HEK293 (cell line): Measurements from ENCODE around the gene C3.

Source experiments
- CTCF ChIA-PET: fragments of 350-600 bp; formaldehyde crosslinking; extraction: SDS; loops from one replicate; lab custom pipeline; 2021; ENCODE audit warnings: antibody characterized with exemption; lab: Yijun Ruan, JAX
- POLR2A ChIA-PET: fragments of 300-600 bp; formaldehyde crosslinking; extraction: SDS; loops from one replicate; lab custom pipeline; 2020; ENCODE audit warnings: antibody characterized with exemption, inconsistent platforms; lab: Yijun Ruan, JAX
- H3K27ac ChIP-seq: fragments of 200-500 bp; sonication (Bioruptor generic); 2 replicates; pipeline ENCODE4 v1.5.1; 2014; ENCODE audit warnings: low read depth, low read length, control low read depth, inconsistent platforms; ENCODE audit errors: extremely low read depth
- H3K36me3 ChIP-seq, 2 experiments: fragments of 200-500 bp in 1 of 2; sonication (Bioruptor generic) in 1 of 2; 1 replicate in 1 of 2; 2 replicates in 1 of 2; pipeline ENCODE4 v1.5.1; 2014 to 2017; ENCODE audit warnings: inconsistent platforms in 2 of 2, low read length in 2 of 2; ENCODE audit not compliant: control insufficient read depth in 2 of 2, insufficient read depth in 1 of 2
- H3K4me1 ChIP-seq: fragments of 200-500 bp; sonication (Bioruptor generic); 2 replicates; pipeline ENCODE4 v1.5.1; 2014; ENCODE audit warnings: mild to moderate bottlenecking, low read length, inconsistent platforms; ENCODE audit not compliant: control insufficient read depth, insufficient read depth
- H3K4me3 ChIP-seq: 2 replicates; pipeline ENCODE4 v1.5.1; 2011; ENCODE audit warnings: low read depth, mild to moderate bottlenecking, control low read depth, low read length, moderate library complexity
- H3K9me3 ChIP-seq: fragments of 200-500 bp; sonication (Bioruptor generic); 2 replicates; pipeline ENCODE4 v1.5.1; 2014; ENCODE audit warnings: low read depth, low read length, inconsistent platforms; ENCODE audit not compliant: control insufficient read depth, insufficient read depth
- IKZF3 ChIP-seq: fragments of 450-650 bp; IDR thresholded peaks from 2 replicates; pipeline ENCODE4 v1.5.0; 2018; ENCODE audit warnings: missing biosample characterization, mild to moderate bottlenecking, missing genetic modification characterization, moderate library complexity
- PRDM4 ChIP-seq: fragments of 450-650 bp; formaldehyde crosslinking; IDR thresholded peaks from 2 replicates; pipeline ENCODE4 v1.5.1; 2017; ENCODE audit warnings: missing biosample characterization, missing genetic modification characterization
- SCRT1 ChIP-seq: fragments of 450-650 bp; formaldehyde crosslinking; IDR thresholded peaks from 2 replicates; pipeline ENCODE4 v1.5.1; 2016; ENCODE audit warnings: missing biosample characterization, missing genetic modification characterization, borderline replicate concordance
- SP2 ChIP-seq: fragments of 450-650 bp; formaldehyde crosslinking; IDR thresholded peaks from 2 replicates; pipeline ENCODE4 v1.5.1; 2016; ENCODE audit warnings: missing biosample characterization, missing genetic modification characterization
- SP3 ChIP-seq: fragments of 450-650 bp; formaldehyde crosslinking; IDR thresholded peaks from 2 replicates; pipeline ENCODE4 v1.5.1; 2016; ENCODE audit warnings: missing biosample characterization, missing genetic modification characterization
- TRIM28 ChIP-seq: IDR thresholded peaks from 2 replicates; pipeline ENCODE4 v1.6.1; 2011; ENCODE audit warnings: low read length, control low read depth, borderline replicate concordance
- ZBTB10 ChIP-seq: fragments of 450-650 bp; formaldehyde crosslinking; IDR thresholded peaks from 2 replicates; pipeline ENCODE4 v1.5.1; 2016; ENCODE audit warnings: missing biosample characterization, missing genetic modification characterization
- ZBTB17 ChIP-seq: fragments of 450-650 bp; formaldehyde crosslinking; IDR thresholded peaks from 2 replicates; pipeline ENCODE4 v1.5.1; 2016; ENCODE audit warnings: missing biosample characterization, missing genetic modification characterization
- ZBTB20 ChIP-seq: fragments of 450-650 bp; formaldehyde crosslinking; IDR thresholded peaks from 2 replicates; pipeline ENCODE4 v1.5.1; 2016; ENCODE audit warnings: missing biosample characterization, missing genetic modification characterization
- ZBTB44 ChIP-seq: fragments of 450-650 bp; IDR thresholded peaks from 2 replicates; pipeline ENCODE4 v1.5.1; 2018; ENCODE audit warnings: missing biosample characterization, mild to moderate bottlenecking, missing genetic modification characterization
- ZBTB48 ChIP-seq: fragments of 450-650 bp; formaldehyde crosslinking; IDR thresholded peaks from 2 replicates; pipeline ENCODE4 v1.5.1; 2016; ENCODE audit warnings: missing biosample characterization, missing genetic modification characterization
- ZFP3 ChIP-seq: fragments of 450-650 bp; formaldehyde crosslinking; IDR thresholded peaks from 2 replicates; pipeline ENCODE4 v1.5.1; 2016; ENCODE audit warnings: low read depth, missing biosample characterization, missing genetic modification characterization
- ZFP69B ChIP-seq: fragments of 450-650 bp; formaldehyde crosslinking; IDR thresholded peaks from 2 replicates; pipeline ENCODE4 v1.5.1; 2016; ENCODE audit warnings: missing biosample characterization, missing genetic modification characterization
- ZNF140 ChIP-seq: fragments of 450-650 bp; formaldehyde crosslinking; IDR thresholded peaks from 2 replicates; pipeline ENCODE4 v1.5.1; 2016; ENCODE audit warnings: missing biosample characterization, missing genetic modification characterization
- ZNF16 ChIP-seq: fragments of 450-650 bp; formaldehyde crosslinking; IDR thresholded peaks from 2 replicates; pipeline ENCODE4 v1.5.1; 2016; ENCODE audit warnings: low read depth, missing biosample characterization, missing genetic modification characterization
- ZNF174 ChIP-seq: fragments of 450-650 bp; formaldehyde crosslinking; IDR thresholded peaks from 2 replicates; pipeline ENCODE4 v1.5.0; 2017; ENCODE audit warnings: missing biosample characterization, mild to moderate bottlenecking, missing genetic modification characterization
- ZNF214 ChIP-seq: fragments of 450-650 bp; formaldehyde crosslinking; IDR thresholded peaks from 2 replicates; pipeline ENCODE4 v1.5.1; 2017; ENCODE audit warnings: missing biosample characterization, mild to moderate bottlenecking, missing genetic modification characterization, borderline replicate concordance
- ZNF24 ChIP-seq: fragments of 450-650 bp; formaldehyde crosslinking; IDR thresholded peaks from 2 replicates; pipeline ENCODE4 v1.5.1; 2016; ENCODE audit warnings: missing biosample characterization, missing genetic modification characterization
- ZNF292 ChIP-seq: fragments of 450-650 bp; formaldehyde crosslinking; IDR thresholded peaks from 2 replicates; pipeline ENCODE4 v1.5.1; 2016; ENCODE audit warnings: low read depth, missing biosample characterization, missing genetic modification characterization, borderline replicate concordance
- ZNF341 ChIP-seq: fragments of 450-650 bp; formaldehyde crosslinking; IDR thresholded peaks from 2 replicates; pipeline ENCODE4; 2016; ENCODE audit warnings: low read depth, missing biosample characterization, missing genetic modification characterization
- ZNF423 ChIP-seq: fragments of 450-650 bp; formaldehyde crosslinking; IDR thresholded peaks from 2 replicates; pipeline ENCODE4 v1.5.1; 2016; ENCODE audit warnings: missing biosample characterization, missing genetic modification characterization
- ZNF426 ChIP-seq: fragments of 450-650 bp; formaldehyde crosslinking; IDR thresholded peaks from 2 replicates; pipeline ENCODE4 v1.5.1; 2017; ENCODE audit warnings: missing biosample characterization, missing genetic modification characterization, mild to moderate bottlenecking, inconsistent platforms, moderate library complexity
- ZNF747 ChIP-seq: fragments of 450-650 bp; formaldehyde crosslinking; IDR thresholded peaks from 2 replicates; pipeline ENCODE4 v1.5.1; 2016; ENCODE audit warnings: missing biosample characterization, missing genetic modification characterization
- ZNF776 ChIP-seq: fragments of 450-650 bp; formaldehyde crosslinking; IDR thresholded peaks from 2 replicates; pipeline ENCODE4 v1.5.0; 2017; ENCODE audit warnings: missing biosample characterization, missing genetic modification characterization, borderline replicate concordance
- ZNF777 ChIP-seq: fragments of 450-650 bp; formaldehyde crosslinking; IDR thresholded peaks from 2 replicates; pipeline ENCODE4 v1.5.1; 2017; ENCODE audit warnings: missing biosample characterization, missing genetic modification characterization, borderline replicate concordance

Gene C3

GRCh38 chr19:6743714-6744380 is 23.4 kb upstream of the C3 start (continued):
- TF ChIP-seq ZBTB44 (peak; percentile 30; the same call in 1 of the 2 replicates), ZNF777 (tag by site-specific recombination) (no peak), ZFP3 (tag by site-specific recombination) (peak; percentile 99), ZNF174 (tag by site-specific recombination) (no peak)

GRCh38 chr19:6743066-6743465 is 22.6 kb upstream of the C3 start:
- ChIA-PET POLR2A (interaction anchor here (2.4 kb wide), 1 partner anchor 24 kb away, joined by 11 read pairs; the partner anchor contains the start of gene SH2D3A), CTCF (interaction anchor here (0.6 to 1.7 kb wide), 4 partner anchors 38 to 121 kb away, joined by 4 to 6 read pairs (median 4); no protein-coding TSS in a partner anchor)
- Histone ChIP-seq H3K4me3 (no peak overlapping the region), H3K9me3 (no peaks in the 10 kb centered on the region), H3K27ac (0 out of 2 replicates have a peak overlapping the region, but pooled peaks have one; percentile 19), H3K36me3 (peaks cover 24 to 40% of the 10 kb centered on the region in 2 experiments), H3K4me1 (peaks cover 34% of the 10 kb centered on the region)
- TF ChIP-seq ZNF140 (no peak), ZNF747 (tag by site-specific recombination) (no peak), ZBTB10 (tag by site-specific recombination) (no peak), ZBTB48 (tag by site-specific recombination) (no peak), PRDM4 (no peak)

- ChIA-PET POLR2A (no interaction called here), CTCF (interaction anchor here (0.6 kb wide), 1 partner anchor 912 kb away, joined by 3 read pairs; no protein-coding TSS in a partner anchor)
- Histone ChIP-seq H3K36me3 (peaks cover 4 to 20% of the 10 kb centered on the region in 2 experiments; a peak in 2 of 3 replicates), H3K27ac (no peak overlapping the region; the same call in 1 of the 2 replicates), H3K4me3 (peak overlapping the region; percentile 65), H3K4me1 (peaks cover 36% of the 10 kb centered on the region), H3K9me3 (no peaks in the 10 kb centered on the region)
- TF ChIP-seq ZNF423 (no peak), ZNF341 (peak; percentile 94), ZNF214 (tag by site-specific recombination) (no peak), ZNF16 (no peak), ZFP69B (tag by site-specific recombination) (no peak), TRIM28 (no peak), SP2 (tag by site-specific recombination) (peak; percentile 40; the same call in 1 of the 2 replicates), ZNF24 (no peak), IKZF3 (peak; percentile 65), ZBTB17 (tag by site-specific recombination) (no peak), ZBTB20 (tag by site-specific recombination) (peak; percentile 25; the same call in 1 of the 2 replicates), ZNF426 (no peak), SCRT1 (tag by site-specific recombination) (no peak), SP3 (tag by site-specific recombination) (no peak), ZNF292 (no peak), ZNF776 (no peak)
These were observed 20.3 kb upstream of the C3 start for GRCh38 chr19:6740589-6741343.
